Activated CD4-positive, CD25-positive, alpha-beta regulatory T cell treated with anti-CD3 and anti-CD28 coated beads, Interleukin-2, amount 50 U/mL, for 72 hours (primary cell): Measurements from ENCODE around the gene CBLC.

Experiments used
- DNase-seq: peaks from one replicate; pipeline ENCODE4 v3.0.0; 2021

Gene CBLC, protein sequence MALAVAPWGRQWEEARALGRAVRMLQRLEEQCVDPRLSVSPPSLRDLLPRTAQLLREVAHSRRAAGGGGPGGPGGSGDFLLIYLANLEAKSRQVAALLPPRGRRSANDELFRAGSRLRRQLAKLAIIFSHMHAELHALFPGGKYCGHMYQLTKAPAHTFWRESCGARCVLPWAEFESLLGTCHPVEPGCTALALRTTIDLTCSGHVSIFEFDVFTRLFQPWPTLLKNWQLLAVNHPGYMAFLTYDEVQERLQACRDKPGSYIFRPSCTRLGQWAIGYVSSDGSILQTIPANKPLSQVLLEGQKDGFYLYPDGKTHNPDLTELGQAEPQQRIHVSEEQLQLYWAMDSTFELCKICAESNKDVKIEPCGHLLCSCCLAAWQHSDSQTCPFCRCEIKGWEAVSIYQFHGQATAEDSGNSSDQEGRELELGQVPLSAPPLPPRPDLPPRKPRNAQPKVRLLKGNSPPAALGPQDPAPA

DNA sequence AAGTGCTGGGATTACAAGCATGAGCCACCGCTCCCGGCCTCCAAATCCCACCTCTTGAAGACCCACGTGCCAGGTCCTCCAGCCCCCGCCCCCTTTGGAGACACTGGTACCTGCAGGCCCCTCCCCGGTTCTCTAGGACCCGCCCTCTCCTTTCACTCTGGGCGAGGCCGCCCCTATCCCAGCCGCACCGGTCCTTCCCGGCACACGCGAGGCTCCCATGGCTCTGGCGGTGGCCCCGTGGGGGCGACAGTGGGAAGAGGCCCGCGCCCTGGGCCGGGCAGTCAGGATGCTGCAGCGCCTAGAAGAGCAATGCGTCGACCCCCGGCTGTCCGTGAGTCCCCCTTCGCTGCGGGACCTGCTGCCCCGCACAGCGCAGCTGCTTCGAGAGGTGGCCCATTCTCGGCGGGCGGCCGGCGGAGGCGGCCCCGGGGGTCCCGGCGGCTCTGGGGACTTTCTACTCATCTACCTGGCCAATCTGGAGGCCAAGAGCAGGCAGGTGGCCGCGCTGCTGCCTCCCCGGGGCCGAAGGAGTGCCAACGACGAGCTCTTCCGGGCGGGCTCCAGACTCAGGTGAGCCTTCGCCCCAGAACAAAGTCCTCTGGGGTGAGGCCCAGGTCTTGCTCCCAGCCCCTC is at the start of gene CBLC:
TSS of gene CBLC (plus strand) at position 176 of the 633 bp plus-strand sequence. CDS start at position 218, 42 bp downstream.
- no peak for DNase-seq

DNA sequence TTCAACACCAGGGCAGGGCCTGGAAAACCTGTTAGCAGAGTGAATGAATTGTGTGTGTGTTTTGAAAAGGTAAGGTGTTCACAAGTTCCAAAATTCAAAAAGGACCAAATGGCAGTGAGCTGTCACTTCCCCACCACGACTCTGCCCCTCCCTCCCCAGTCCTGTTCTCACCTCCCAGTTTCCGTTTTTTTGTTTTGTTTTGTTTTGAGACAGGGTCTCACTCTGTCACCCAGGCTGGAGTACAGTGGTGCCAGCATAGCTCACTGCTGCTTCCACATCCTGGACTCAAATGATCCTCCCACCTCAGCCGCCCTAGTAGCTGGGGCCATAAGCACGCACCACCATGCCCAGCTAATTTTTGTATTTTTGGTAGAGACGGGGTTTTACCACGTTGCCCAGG is 49.5 kb upstream of the CBLC start:
- no peak for DNase-seq

DNA sequence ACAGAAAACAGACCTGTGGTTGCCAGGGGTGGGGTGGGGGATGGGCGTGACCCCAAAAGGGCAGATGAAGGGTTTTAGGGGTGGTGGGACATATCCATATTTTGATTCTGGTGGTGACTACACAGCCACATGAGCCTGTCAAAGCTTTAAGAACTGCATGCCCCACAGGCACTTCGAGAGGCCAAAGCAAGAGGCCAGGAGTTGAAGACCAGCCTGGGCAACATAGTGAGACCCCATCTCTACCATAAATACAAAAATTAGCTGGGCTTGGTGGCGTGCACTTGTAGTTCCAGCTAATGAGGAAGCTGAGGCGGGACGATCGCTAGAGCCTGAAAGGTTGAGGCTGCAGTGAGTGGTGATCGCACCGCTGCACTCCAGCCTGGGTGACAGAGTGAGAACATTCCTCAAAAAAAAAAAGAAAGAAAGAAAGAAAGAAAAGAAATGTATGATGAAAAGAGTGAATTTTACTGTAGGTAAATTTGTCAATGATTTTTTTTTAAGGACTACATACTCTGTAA is 48.1 kb upstream of the CBLC start:
- no peak for DNase-seq

DNA sequence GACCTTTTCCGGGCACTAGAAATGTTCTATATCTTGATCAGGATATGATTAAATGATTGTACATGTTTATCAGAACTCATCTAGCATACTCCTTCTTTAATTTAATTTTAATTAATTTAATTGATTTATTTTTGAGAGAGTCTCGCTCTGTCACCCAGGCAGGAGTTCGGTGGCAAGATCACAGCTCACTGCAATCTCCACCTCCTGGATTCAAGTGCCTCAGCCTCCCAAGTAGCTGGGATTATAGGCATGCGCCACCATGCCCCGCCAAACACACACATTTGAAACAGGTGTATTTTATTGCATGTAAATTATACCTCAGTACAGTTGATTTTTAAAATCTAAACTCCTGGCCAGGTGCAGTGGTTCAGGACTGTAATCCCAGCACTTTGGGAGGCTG is 46.6 kb upstream of the CBLC start:
- DNase-seq, result no peak

DNA sequence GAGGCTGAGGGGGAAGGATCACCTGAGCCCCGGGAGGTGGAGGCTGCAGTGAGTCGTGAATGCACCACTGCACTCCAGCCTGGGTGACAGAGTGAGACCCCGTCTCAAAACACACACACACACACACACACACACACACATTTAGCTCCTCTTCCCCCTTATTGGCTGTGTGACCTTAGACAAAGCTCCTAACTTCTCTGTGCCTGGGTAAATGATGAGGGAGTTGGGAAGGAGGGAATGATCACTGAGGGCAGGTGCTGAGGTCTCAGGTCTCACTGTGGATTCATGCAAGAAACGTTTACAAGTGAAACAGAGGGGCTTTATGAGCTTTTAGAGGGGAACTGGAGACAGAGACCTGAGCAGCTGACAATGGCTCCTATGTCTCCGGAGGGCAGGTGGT is 46.1 kb upstream of the CBLC start:
- DNase-seq, result no peak

DNA sequence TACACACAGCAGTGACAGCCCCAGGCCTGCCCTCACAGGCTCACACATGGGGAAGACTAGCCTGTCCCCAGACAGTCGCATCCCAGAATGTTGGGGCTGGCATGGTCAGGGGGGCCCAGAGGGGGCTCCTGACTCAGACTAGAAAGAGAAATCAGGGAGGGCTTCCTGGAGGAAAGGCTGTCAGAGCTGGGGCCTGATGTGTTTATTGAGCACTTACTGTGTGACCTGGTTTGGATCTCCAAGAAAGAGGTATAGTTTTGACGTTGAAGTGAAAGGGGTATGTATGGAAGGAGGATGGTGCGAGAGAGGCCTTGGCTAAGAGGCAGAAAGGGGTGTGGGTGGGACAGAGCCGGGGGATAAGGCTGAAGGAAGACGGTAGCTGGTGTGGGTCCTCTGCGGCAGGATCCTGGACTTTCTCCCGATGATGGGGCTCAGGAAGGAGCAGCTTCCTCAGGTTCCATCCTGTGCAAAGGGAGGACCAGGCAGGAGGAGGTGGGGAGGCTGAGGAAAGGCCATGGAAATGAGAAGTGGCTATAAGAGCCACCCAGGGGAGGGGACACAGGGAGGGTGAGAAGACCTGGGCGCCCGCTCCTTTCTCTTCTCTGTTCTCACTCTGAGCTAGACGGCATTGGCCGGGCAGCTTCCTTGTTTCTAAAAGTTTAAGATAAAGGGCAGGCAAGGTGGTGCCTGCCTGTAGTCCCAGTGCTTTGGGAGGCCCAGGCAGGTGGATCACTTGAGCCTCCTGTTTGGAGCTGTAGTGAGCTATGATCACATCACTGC is 45.3 kb upstream of the CBLC start:
- DNase-seq, result no peak

DNA sequence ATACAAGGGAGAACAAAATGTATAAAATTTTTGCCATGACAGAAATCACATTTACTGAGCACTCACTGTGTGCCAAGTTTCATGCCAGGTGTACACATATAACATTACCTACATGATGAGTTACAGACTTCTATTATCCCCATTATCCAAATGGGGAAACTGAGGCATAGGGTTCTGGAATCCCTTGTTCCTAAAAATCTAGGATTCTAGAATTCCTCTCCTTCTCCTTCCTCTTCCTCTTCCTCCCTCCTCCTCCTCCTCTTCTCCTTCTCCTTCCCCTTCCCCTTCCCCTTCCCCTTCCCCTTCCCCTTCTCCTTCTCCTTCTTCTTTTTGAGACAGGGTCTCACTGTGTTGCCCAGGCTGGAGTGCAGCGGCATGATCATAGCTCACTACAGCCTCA is 43.3 kb upstream of the CBLC start:
- no peak for DNase-seq

DNA sequence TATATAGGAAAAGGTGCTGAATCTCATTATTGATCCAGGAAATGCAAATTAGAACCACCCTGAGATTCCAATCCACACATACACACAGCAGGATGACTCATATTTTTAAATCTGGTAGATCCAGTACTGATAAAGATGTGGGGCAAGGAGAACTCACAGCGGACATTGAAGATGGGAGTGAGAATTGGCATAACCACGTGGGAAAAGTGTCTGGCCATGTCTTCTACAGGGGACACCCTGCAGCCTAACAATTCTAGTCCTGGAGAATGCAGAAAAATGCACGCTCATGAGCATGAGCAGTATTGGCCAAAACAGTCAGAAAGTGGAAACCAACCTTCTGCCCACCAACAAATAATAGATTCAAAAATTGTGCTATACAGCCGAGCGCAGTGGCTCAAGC is 42.7 kb upstream of the CBLC start:
- no peak for DNase-seq

DNA sequence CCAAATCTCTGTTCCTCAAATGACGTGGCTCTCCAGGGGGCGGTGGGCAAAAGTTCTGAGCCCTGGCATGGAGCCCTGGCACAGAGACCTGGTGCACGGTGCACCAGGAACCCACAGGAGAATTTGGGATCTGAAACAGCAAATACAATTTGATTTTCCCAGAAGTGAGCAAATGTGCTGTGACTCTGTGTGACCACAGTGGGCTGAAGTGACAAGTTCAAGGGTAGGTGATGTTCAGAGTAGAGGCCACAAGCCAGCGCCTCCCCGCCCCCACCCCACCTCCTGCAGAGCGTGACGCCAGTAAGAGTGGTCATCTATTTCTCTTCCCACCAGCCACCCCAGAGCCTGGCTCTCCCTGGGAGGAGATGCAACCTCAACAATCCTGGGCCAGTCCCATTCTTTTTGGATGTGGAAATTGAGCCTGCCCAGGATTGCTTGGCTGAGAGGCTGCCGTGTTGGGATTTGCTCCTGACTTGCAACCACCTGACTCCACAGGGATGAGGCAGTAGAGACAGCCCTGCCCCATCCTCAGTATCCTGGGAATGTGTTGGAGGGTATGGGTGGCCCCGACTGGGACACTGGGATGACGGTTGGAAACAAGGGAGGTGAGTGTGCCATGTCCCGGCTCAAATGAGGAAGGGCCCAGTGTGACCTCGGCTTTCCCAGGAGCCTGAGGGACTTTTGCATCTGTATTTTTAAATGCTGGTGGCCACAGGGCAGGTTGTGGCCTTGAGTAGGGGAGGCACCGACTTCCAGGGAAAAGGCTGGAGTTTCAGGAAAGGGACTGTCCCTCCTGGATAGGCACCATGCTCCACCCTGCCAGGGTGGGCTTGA is 40.2 kb upstream of the CBLC start:
- no peak for DNase-seq

DNA sequence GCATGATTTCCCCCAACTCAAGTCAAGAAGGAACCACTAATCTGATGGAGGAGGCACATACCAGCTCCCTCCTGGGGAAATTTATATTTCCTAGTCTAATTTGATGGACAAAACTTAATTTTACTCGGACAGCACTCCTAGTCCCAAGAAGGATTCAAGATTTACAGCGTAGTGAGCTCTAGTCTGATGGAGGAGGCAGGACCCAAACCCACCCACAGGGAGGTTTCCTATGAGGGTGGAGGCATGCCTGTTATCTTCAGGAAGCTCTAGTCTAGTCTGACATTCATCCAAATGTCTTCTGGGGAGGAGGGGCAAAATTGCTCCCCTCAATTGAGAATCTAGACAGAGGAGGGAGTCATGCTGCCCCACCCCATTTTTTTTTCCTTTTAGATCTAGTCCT is 39.6 kb upstream of the CBLC start:
- DNase-seq, result no peak

DNA sequence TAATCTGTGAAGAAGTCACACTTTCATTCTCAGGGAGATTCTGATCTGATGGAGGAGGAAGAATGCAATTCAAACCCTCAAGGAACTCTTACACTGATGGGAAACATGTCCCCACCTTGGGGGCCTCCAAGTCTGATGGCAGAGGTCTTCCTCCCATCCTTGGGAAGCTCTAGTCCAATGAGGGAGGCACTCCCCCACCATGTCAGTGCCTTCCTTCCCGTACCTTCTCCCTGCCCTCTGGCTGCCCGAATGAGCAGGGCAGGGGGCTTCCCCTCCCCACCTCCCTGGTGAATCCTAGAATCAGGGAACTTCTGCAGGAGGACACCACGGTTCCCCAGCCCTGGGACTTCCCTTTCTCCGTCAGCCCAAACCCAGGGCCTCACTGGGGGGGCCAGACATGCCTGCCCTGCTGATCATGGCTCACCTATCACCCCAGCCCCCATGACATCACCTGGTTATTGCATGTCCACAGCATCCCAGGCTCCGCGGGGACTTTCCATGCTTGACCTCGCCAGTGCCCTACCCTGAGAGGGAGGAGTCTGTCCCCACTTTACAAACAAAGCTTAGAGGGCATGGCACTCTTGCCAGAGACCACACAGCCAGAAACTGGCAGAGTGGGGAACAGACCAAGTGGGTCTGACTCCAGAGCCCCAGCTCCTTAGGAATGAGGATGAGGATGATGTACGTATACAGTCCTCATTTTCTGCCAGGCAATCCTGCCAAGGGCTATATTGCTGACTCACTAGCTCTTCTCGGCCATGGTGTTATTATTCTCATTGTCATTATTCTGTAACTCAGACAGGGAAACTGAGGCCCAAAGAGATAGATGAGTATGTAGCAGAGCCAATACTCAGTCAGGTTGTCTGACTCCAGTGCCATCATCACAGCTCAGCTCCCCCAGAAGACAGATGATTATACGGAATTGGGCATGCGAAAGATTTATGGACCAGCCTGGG is 38.8 kb upstream of the CBLC start:
- no peak for DNase-seq

DNA sequence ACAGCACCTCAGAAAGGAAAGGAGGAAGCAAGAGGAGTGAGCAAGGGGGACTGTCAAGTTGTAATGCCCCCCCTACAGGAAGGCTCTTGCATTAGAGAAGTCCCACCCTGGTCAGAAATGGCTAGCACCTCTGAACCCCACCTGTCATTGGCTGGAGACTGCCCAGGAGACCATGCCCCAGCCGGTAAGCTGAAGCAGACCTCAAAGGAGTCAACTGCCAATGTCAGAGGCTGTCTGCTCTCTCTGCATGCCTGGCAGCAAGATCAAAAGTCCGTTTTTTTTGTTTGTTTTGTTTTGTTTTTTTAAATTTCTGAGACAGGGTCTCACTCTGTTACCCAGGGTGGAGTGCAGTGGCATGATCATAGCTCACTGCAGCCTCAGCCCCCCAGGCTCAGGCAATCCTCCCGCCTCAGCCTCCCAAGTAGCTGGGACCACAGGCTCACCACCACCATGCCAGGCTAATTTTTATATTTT is 37.3 kb upstream of the CBLC start:
- no peak for DNase-seq

DNA sequence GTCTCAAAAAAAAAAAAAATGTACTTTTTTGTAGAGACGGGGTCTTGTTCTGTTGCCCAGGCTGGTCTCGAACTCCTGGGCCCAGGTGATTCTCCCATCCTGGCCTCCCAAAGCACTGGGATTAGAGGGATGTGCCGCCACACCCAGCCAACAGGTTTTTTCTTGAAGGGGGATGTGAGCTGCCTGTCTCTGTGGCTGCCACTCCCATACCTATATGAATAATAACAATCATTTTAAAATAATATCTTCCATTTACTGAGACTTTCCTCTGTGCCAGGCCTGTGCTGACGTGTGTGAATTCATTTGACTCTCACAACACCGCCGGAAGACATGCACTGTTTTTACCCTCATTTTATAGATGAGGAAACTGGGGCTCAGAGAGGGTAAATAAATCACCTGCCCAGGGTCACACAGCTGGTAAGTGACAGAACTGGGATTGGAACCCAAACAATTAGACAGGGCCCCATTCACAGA is 36.4 kb upstream of the CBLC start:
- no peak for DNase-seq

DNA sequence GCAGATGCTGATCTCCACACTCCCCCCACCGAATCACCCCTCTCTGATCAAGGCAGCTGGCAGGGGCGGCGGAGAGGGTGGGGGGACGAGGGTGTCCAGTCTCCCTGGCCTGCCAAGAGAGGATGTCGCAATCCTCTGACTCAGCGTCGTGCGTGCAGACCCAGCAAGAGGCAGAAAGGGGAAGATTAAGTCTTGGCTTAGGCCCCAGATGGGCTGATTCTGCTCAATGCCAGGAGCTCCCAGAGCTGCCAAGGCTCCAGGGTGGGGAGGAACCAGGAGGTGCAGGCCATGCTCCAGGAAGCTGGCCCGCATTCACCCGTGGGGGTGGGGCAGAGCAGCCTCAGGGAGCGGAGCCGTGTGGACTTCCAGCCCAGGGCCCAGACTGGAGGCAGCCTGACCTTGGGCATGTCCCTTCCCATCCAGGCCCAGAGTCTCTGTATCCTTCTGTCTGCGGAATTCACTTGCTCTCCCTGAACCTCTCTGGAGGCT is 35.8 kb upstream of the CBLC start:
- DNase-seq, result no peak

DNA sequence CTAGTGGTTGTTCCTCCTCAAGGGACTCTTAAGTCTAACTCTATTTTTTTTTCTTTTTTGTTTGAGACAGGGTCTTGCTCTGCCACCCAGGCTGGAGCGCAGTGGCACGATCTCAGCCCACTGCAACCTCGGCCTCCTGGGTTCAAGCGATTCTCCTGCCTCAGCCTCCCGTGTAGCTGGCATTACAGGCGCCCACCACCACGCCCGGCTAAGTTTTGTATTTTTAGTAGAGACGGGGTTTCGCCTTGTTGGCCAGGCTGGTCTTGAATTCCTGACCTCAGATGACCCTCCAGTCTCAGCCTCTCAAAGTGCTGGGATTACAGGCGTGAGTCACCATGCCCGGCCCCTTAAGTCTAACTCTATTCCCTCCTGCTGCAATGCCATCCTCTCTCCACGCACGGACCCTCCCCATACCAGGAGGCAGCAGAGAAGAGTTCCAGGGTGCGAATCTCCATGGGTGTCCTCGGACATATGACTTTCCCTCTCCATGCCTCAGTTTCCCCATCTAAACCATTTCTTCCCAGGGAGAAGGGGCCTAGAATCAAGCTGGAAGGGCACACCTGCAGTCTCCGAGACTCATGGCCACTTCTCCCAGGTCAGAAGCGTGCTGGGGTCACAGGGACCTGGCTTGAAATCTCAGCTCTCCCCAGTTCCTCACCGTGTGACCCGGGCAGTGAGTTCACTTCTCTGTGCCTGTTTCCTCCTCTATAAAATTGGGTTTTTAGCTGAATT is 35.2 kb upstream of the CBLC start:
- DNase-seq, result no peak

DNA sequence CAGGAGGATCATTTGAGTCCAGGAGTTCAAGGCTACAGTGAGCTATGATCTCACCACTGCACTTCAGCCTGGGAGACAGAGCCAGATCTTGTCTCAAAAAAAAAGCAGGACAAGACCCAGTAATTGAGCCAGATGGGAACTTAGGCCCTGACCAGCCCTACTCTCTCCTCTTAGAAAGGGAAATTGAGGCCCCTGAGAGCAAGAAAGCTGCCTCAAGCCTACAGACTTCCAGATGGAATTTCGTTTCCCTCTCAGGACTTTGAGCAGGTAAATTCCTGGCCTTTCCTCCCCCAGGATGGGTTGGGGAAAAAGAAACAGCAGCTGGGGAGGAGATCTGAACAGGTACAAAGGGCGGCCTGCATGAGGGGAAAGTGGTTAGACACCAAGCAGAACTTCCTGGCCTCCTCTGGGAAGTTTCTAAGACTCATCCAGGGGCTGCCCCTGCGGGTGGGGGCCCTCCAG is 32.8 kb upstream of the CBLC start:
- no peak for DNase-seq

DNA sequence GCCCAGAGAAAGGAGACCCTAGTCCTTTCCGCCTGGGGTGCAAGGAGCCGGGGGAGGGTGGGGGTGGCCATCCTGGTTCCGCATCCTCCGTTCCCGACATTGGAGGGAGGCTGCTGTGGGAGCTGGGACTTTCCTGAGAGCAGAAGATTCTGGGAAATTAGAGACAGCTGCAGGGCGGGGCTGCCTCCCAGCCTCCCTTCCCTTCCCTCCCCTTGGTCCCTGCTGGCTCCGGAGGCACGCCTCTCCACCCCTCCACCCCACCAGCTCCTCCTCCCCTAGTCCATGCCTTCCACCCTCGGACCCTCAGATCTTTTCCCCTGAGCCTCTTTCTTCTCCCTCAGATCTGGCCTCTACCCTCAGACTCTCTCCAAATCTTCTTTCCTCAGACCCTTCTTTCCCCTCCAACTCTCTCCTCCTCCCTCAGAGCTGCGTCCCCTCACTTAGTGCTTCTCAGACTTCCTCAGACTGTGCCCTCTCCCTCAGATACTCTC is 32.3 kb upstream of the CBLC start:
- DNase-seq, result no peak

DNA sequence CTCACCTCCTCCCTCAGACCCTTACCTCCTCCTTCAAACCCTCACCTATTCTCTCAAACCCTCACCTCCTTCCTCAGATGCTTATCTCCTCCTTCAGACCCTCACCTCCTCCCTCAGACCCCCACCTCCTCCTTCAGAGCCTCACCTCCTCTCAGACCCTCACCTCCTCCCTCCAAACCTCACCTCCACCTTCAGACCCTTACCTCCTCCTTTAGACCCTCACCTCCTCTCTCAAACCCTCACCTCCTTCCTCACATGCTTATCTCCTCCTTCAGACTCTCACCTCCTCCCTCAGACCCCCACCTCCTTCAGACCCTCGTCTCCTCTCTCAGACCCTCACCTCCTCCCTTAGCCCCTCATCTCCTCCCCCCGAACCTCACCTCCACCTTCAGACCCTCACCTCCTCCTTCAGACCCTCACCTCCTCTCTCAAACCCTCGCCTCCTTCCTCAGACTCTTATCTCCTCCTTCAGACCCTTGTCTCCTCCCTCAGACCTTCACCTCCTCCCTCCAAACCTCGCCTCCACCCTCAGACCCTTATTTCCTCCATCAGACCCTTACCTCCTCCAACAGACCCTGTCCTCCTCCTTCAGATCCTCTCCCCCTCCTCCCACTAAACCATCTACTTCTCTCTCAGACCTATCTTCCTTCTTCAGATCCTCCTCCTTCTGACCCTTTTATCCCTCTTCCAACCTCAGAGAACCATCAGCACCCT is 31.6 kb upstream of the CBLC start:
- no peak for DNase-seq

DNA sequence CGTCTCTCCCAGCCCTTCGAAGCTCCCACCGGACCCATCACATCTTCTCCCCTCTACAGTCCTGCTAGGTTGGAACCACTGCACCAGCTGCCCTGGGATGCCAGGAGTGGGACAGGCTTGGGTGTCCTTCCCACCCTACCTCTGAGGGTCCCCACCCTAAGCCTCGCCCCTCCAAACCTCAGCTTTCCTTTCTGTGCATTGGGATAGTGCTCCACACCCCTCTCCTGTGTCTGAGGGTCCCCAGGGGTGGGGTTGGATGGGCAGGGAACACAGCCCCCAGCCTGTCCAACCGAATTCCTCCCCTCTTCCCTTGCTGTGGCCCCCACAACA is 31.1 kb upstream of the CBLC start:
- no peak for DNase-seq
